GM18508 (cell line): ENCODE measurements around the gene LSM14A.
A peak's percentile ranks its signal among the peaks of the same experiment; 100 is the strongest.
"Not testable (repeated sequence)": the region's sequence is repeated elsewhere in the genome, so short reads cannot be mapped to it uniquely, and the experiment has no call there.

Experiments used
- ATAC-seq: cut with Tn5 transposase; IDR thresholded peaks from one replicate; pipeline ENCODE4 v1.9.1; 2021; ENCODE audit warnings: moderate number of reproducible peaks; ENCODE audit not compliant: insufficient read depth, unreplicated experiment

The LSM14A gene

GRCh38 chr19:34253167-34253566 lies 80.9 kb downstream of the LSM14A start:
- ATAC-seq = not testable (repeated sequence)

GRCh38 chr19:34253681-34254045 lies 81.4 kb downstream of the LSM14A start:
- not testable (repeated sequence) for ATAC-seq

DNA sequence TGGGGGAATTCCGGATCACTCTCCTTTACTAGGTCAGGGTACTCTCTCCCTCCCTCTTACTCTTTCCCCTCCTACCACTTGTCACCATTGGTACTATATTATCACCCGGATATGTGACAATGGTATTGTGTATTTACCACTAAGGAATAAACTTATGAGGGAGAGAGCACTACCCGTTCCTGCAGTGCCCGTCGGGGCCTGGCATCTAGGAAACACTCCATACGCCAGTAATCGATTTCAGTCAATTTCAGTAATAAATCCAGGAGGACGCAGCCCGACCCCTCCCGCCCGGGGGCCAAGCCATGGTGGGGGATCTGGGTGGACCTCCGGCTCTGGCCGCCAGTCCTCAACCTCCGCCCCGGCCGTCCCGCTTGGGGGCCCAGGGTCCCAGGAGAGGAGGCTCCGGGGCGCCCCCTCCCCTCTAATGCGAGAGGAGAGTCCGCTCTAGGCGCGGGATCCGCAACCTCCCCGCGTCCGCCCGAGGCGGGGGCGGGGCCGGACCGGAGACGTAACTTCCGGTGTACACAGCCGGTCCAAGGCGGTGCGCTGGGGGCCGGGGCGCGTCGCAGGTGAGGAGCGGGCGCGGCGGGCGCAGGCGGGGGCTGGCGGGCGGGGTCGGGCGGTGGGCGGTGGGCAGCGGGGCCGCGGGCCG lies 81.9 kb downstream of the LSM14A start, which contains the start of gene GARRE1:
Gene GARRE1, plus strand, starts transcription at position 509 of the 652 bp plus-strand sequence. CDS start 45,920 bp downstream, outside the sequence.
- no peak for ATAC-seq

DNA sequence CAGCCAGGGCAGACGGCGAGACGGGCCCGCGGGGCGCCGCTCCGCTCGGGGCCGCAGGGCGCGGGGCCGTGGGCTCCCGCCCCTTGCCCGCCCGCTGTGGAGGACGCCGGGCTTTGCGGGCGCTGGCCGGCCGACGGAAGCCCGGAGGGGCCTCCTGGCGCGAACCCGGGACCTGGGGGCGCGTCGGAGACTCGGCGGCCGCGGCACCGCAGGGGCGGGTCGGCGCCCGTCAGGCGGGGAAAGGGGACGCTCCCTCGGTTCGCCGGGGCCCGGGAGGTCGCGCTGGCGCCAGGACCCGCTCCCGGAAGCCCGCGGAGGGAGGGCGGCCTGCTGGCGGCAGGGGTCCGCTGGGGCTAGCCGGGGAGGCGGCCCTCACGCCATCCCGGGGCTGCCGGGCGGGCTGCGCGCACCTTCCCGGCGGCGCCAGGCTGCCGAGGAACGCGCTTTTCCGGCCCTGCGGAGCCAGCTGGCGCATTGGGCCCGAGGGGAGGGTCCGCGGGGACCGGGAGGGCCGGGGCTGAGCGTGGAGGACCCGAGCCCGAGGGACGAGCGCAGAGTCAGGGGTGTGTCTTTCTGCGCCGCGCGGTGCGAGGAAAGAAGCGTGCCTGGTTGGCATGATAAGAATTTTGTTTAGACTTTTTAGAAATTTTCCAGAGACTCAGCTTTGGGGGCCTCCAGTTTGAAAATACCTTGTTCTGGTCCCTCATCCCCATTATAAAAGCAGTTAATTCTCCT lies 82.6 kb downstream of the LSM14A start:
- no peak for ATAC-seq

- ATAC-seq = no peak
Observed at GRCh38 chr19:34255546-34255945, 83.2 kb downstream of the LSM14A start.

GRCh38 chr19:34256835-34257558 lies 84.7 kb downstream of the LSM14A start:
- ATAC-seq = no peak

- no peak for ATAC-seq
Observed at GRCh38 chr19:34257559-34257924, 85.2 kb downstream of the LSM14A start.

GRCh38 chr19:34259367-34260095 lies 87.2 kb downstream of the LSM14A start:
- no peak for ATAC-seq

DNA sequence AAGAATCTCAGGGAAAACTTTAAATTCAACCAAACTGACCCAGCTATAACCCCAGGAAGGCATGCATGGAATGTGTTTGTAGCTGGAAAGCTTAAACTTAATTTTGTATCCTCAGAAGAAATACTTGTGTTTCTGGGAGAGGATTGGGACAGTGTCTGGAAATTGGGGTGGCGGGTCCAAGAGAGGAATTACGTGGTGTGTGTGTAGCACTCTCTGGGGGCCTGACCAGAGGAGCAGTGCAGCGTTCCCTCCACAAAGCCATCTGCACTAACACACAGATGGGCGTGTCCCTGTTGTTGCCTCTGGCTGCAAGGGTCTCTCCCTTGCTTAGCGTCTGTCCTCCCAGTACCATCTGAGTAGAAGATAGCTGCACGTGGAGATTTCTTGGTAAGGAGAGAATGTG lies 88.5 kb downstream of the LSM14A start:
- no peak for ATAC-seq

DNA sequence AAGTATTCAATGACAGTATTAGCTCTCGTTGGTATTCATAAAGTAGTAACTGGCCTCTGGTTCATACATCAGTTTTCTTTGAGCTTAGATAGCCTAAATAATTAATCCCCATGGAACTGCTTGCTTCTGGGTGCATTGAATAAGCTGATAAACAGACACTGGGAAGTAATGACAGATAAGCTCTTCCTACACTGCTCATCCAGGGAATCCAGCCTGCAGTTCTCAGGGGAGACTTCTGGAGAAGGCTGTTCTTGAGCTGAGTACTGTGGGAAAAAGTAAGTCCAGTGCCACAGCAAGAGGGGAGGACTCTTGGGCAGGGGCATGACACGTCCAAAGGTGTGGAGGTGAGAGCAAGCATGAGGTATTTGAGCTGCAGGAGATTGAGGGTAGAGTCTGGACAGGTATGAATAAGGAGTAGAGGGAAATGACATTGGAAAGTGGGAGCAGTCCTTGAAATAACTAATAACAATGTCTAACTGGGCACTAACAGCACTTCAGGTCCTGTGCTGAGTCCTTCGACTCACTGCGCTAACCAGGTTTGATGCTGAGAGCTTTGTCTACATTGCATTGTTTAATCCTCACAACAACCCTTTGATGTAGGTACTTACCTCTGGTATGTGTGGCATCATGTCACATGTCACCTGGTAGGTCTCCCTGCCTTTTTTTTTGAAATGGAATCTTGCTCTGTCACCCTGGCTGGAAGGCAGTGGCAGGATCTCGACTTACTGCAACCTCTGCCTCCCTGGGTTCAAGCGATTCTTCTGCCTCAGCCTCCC lies 89.2 kb downstream of the LSM14A start:
- no peak for ATAC-seq

DNA sequence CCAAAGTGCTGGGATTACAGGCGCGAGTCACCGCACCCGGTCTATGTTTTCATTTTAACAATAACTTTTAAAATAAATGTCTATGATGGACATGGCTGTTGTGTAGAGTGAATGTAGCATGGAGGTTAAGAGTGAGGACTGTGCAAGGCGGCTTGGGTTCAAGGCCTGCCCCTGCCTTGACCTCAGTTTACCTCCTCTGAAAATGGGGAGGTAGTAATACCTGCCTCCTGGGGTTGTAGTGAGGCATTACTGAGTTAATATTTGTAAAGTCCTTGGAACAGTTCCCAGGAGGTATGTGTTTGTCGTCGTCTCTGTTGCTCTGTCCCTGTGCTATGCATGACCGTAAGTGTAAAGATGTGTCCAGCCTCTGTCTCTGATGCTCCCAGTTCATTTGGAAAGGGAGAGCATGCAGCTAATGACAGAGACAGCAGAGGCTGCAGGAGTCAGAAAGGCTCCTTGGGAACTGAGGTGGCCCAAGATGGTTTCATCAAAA lies 91.5 kb downstream of the LSM14A start:
- ATAC-seq = no peak

GRCh38 chr19:34265221-34265650 lies 92.9 kb downstream of the LSM14A start:
- ATAC-seq = no peak

DNA sequence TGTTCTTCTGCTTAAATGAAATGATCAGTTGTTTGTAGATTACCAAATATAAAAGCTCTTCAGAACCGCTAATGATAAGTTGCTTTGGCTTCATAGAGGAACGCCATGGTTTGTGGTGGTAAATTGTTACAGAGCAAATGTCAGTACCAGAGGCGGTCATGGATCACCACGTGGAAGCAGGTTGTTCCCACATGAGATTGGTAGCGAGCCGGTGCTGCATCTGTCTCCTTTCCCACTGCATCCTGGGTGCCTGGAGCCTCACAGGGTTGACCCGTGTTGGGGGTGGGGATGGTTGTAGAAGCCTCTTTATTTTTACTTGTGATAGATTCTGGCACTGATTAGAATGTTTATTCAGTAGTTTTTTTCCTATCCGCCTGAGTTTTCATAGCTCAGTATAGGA lies 96.8 kb downstream of the LSM14A start:
- ATAC-seq = no peak

GRCh38 chr19:34269489-34269888 lies 97.2 kb downstream of the LSM14A start:
- ATAC-seq = no peak

GRCh38 chr19:34269968-34270621 lies 97.8 kb downstream of the LSM14A start:
- peak; percentile 45 for ATAC-seq

GRCh38 chr19:34273121-34273520 lies 100.8 kb downstream of the LSM14A start:
- no peak for ATAC-seq

DNA sequence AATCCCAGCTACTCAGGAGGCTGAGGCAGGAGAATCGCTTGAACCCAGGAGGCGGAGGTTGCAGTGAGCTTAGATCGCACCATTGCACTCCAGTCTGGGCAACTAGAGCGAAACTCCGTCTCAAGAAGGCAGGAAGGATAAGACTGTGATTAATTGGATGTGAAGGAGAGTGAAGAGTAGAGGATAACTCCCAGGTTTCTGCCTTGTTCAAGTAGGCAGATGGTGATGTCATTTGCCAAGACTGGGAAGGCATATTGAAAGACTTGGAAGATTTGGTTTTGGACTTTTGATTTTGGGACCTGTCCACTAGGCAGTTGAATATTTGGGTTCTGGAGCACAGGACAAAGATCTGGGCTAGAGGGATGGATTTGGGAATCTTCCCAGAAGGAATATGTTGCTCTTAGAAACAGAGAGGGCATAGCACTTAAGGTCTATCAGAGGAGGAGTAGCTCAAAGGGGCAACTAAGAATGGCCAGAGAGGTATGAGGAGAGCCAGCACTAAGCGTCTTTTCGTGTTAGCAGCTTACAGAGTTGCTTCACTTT lies 102.1 kb downstream of the LSM14A start:
- ATAC-seq = no peak

DNA sequence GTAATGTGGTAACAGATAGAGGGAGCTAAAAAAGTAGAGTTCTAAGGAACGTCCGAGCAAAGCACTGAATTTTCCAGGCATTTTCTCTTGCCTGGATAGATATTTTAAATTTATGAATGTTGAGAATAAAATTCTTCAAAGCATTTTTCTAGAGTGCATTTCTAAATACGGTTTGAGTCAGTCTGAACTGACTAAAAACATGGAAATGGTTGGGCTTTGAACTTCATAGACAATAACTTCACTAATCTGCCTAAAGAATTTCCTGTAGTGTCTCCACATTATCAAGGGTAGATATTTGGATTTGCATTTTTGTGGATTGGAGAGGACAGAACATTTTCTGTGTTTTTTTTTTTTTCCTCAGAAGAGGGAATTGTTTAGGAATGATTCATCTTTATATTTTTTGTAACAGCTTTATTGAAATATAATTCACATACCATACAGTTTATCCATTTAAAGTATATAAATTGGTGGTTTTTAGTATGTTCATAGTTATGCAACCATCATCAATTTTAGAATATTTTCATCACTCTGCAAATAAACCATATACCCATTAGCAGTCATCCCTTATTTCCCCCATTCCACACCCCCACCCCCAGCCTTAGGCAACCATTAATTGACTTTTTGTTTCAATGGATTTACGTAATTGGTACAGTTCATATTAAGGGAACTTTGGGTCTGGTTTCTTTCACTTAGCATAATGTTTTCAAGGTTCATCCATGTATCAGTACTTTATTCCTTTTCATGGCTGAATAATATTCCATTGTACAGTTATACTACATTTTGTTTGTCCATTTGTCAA lies 102.7 kb downstream of the LSM14A start:
- no peak for ATAC-seq
